HFF-Myc (cell line): ENCODE measurements around the gene LDLRAD4.

ENCODE experiments used
- DNase-seq: peaks from one replicate; pipeline ENCODE4 v3.0.0-alpha.2; 2011; ENCODE audit warnings: low read depth; ENCODE audit errors: extremely low read depth
- H3K4me3 ChIP-seq: replicated peaks from 2 replicates; pipeline ENCODE4 v1.5.1; 2011; ENCODE audit warnings: low read depth, mild to moderate bottlenecking, control low read depth, low read length
- TF ChIP-seq, protein P1 (sequence below): IDR thresholded peaks from 2 replicates; pipeline ENCODE4 v1.5.1; 2012; ENCODE audit warnings: mild to moderate bottlenecking, low read depth, low read length, control low read depth; ENCODE audit errors: missing control alignments

Gene LDLRAD4

GRCh38 chr18:13292736-13293135 is 74.2 kb downstream of the LDLRAD4 start:
- TF ChIP-seq, protein P1, sequence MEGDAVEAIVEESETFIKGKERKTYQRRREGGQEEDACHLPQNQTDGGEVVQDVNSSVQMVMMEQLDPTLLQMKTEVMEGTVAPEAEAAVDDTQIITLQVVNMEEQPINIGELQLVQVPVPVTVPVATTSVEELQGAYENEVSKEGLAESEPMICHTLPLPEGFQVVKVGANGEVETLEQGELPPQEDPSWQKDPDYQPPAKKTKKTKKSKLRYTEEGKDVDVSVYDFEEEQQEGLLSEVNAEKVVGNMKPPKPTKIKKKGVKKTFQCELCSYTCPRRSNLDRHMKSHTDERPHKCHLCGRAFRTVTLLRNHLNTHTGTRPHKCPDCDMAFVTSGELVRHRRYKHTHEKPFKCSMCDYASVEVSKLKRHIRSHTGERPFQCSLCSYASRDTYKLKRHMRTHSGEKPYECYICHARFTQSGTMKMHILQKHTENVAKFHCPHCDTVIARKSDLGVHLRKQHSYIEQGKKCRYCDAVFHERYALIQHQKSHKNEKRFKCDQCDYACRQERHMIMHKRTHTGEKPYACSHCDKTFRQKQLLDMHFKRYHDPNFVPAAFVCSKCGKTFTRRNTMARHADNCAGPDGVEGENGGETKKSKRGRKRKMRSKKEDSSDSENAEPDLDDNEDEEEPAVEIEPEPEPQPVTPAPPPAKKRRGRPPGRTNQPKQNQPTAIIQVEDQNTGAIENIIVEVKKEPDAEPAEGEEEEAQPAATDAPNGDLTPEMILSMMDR = no peak
- H3K4me3 ChIP-seq = no peak overlapping the region
- DNase-seq = no peak

- TF ChIP-seq, protein P1 = no peak
Measured at GRCh38 chr18:13294309-13294708, 75.7 kb downstream of the LDLRAD4 start.

GRCh38 chr18:13295894-13296293 is 77.3 kb downstream of the LDLRAD4 start:
- no peak overlapping the region for H3K4me3 ChIP-seq
- TF ChIP-seq, protein P1 = no peak
- no peak for DNase-seq

More at GRCh38 chr18:13294309-13294708, 75.7 kb downstream of the LDLRAD4 start:
- no peak overlapping the region for H3K4me3 ChIP-seq
- no peak for DNase-seq

DNA sequence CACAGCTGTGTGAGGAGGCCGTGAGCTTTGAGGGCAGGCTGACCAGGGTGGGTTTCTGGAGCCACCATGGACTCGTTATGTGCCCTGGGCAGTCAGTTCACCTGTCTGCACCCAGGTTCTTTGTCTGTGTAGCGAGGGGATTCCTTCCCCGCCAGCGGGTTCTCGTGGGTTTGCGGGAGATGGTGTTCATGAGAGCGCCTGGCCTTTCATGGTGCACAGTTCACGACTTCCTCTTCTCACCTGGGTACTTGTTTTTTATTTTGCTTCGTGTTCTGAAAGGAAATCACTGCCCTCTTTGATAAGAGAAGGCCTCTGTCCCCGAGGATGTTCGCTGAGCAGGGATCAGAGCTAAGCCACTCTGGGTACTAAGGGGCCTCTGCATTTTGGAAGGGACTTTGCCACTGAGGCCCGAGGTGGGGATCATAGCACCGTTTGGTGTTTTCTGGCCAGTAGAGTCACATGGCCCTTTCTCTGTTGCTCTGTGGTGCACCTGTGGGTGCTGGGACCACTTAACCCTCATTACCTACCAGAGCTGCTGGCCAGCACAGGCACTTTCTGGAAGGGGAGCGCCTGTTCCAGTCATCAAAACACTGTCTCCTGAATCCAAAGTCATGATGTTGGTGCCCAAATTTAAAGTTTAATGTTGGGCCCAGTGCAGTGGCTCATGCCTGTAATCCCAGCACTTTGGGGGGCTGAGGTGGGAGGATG is 78.5 kb downstream of the LDLRAD4 start:
- no peak for DNase-seq
- no peak overlapping the region for H3K4me3 ChIP-seq
- TF ChIP-seq, protein P1 = no peak

DNA sequence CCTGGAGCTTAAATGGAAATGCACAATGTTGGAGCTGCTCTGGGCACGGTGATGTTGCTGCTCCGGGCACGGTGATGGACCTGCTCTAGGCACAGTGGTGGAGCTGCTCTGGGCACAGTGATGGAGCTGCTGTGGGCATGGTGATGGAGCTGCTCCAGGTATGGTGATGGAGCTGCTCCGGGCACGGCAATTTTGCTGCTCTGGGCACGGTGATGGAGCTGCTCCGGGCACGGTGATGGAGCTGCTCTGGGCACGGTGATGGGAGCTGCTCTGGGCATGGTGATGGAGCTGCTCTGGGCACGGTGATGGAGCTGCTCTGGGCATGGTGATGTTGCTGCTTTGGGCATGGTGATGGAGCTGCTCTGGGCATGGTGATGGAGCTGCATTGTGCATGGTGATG is 79.7 kb downstream of the LDLRAD4 start:
- TF ChIP-seq, protein P1 = no peak
- H3K4me3 ChIP-seq = no peak overlapping the region
- DNase-seq = no peak

GRCh38 chr18:13300029-13300428 is 81.5 kb downstream of the LDLRAD4 start:
- TF ChIP-seq, protein P1 = no peak
- DNase-seq = no peak
- H3K4me3 ChIP-seq = no peak overlapping the region

GRCh38 chr18:13300796-13301195 is 82.2 kb downstream of the LDLRAD4 start:
- DNase-seq = no peak
- no peak overlapping the region for H3K4me3 ChIP-seq
- TF ChIP-seq, protein P1 = no peak
